ENCODE results near the gene TRIM41.

DNA sequence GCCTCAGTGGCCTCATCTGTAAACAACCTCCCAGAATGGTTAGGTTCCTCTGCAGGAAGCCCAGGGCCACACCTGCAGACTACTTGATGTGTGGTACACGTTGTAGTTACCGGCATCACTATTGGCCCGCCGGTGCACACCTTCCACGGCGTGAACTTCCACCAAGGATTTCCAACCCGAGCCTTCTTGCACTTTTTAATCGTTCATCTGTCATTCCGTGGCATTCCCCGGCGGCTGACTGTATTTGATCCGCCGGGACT is 5.3 kb upstream of the TRIM41 start:
- TF ChIP-seq, protein P1, sequence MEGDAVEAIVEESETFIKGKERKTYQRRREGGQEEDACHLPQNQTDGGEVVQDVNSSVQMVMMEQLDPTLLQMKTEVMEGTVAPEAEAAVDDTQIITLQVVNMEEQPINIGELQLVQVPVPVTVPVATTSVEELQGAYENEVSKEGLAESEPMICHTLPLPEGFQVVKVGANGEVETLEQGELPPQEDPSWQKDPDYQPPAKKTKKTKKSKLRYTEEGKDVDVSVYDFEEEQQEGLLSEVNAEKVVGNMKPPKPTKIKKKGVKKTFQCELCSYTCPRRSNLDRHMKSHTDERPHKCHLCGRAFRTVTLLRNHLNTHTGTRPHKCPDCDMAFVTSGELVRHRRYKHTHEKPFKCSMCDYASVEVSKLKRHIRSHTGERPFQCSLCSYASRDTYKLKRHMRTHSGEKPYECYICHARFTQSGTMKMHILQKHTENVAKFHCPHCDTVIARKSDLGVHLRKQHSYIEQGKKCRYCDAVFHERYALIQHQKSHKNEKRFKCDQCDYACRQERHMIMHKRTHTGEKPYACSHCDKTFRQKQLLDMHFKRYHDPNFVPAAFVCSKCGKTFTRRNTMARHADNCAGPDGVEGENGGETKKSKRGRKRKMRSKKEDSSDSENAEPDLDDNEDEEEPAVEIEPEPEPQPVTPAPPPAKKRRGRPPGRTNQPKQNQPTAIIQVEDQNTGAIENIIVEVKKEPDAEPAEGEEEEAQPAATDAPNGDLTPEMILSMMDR (IDR thresholded peaks at IDR 0.05; ENCODE audit: low read length): no peak; the same call in 1 of the 2 replicates
- no peak for TF ChIP-seq EZH2 (IDR thresholded peaks at IDR 0.05; ENCODE audit: borderline replicate concordance, low read length)

Data from OCI-LY1 (cell line).